Left kidney (tissue), 2 donors: ENCODE data around the gene PHKA2. TPM values are rescaled to one million over a fixed set of nuclear protein-coding genes. Genes with fewer than 3 reads are reported as not detected.

Experiments used
- DNase-seq: peaks from one replicate; pipeline ENCODE4 v3.0.0-alpha.2; 2013
- polyA plus RNA-seq: library from polyadenylated mRNA; unstranded; fragments of 120-200 nt; gene quantifications from one replicate; pipeline ENCODE4 v1.2.1, GENCODE V29; 2013; ENCODE audit not compliant: insufficient read length

PHKA2 gene
- polyA plus RNA-seq, 1 donor: 48.0 TPM

GRCh38 chrX:18973527-18974192, 10.3 kb downstream of the PHKA2 start:
- no peak for DNase-seq

DNA sequence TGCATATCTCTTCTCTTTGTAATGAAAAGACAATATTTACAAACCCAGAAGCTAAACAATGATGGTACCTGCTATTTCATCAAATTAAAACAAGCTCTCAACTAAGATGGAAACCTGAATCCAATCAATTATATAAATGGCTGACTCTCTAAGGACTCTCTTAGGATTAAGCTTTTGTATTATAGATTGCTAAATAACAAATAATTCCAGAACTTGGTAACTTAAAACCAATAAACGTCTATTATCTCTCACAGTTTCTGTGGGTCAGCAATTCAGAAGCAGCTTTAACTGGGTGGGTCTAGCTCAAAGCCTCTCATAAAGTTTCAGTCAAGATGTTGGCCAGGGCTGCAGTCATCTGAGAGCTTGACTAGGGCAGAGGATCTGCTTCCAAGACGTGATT, 12.4 kb downstream of the PHKA2 start:
- no peak for DNase-seq

DNA sequence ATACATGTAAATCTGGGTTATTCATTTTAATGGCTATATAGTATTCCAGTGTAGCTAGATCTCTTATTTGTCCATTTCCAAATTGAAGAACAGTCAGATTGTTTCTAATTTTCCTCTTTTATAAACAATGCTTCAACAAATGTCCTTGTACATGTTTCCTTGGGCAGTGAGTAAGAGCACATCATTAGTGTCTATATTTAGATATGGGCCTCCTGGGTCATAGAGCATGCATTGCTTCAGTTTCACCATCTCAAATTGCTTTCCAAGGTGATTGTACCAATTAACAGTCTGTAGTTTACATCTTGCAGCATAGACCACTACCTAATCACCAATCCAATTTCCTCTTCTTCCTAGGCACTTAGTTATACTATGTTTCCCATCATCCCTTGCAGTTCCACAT, 13.4 kb downstream of the PHKA2 start:
- DNase-seq: no peak

GRCh38 chrX:18966624-18967023, 17.3 kb downstream of the PHKA2 start:
- DNase-seq: no peak

DNA sequence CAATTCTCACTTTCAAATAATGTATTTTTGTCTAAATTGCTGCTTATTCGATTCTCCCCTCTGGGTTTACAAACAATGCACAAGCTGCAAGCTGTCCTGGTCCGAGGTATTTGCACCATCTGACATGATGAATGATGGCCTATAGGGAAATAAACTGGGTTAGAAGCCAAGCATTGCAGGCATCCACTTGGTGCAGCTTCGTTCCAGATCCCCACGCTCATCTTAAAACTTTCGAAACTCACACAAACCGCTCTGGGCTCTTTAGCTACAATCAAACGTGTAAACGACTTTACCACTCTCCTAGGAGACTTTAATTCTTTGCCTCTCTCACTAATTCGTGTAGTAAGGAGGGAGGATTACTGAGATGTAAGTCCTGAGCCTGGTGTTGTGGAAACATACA, 19.0 kb downstream of the PHKA2 start:
- no peak for DNase-seq

- no peak for DNase-seq
These were observed 19.9 kb downstream of the PHKA2 start for GRCh38 chrX:18964026-18964425.

DNA sequence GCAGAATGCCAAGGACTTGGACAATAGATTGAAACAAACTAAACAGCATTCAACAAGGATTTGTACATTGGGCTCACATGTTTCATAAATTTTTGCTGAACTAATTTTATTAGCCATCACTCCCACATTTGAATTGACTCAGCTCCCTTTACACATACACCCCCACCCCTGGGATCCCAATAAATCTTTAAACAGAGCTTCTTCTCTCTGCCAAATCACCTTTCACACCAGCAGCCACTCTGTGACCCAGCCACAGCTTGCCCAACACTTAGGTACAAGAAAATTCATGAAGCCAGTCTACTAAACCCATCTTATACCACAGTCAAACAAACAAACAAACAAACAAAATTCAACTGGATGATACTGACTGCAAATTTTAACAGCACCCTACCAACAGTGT, 21.6 kb downstream of the PHKA2 start:
- DNase-seq: no peak

DNA sequence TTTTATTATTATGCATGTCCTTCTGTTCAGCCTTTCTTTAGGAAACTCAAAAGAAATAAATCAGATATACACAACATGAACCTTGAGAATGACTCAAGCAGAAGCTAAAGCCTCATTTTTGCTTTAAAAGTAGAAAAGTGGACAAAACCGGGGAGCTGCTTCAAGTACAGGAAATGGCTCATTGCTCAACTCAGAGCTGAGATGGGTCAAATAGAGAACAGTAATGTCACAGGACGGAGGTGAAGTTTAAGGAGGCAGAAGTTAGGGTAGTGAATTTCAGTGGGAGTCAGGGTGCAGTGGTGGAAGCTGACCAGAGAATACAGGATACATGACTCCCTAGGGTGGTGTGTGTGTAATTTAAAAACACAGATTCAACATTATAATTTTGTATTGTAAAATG, 22.2 kb downstream of the PHKA2 start:
- DNase-seq: no peak

GRCh38 chrX:18956303-18957032, 27.4 kb downstream of the PHKA2 start:
- no peak for DNase-seq

GRCh38 chrX:18955676-18956075, 28.2 kb downstream of the PHKA2 start:
- DNase-seq: no peak

- no peak for DNase-seq
These were observed 32.9 kb downstream of the PHKA2 start for GRCh38 chrX:18951032-18951431.

DNA sequence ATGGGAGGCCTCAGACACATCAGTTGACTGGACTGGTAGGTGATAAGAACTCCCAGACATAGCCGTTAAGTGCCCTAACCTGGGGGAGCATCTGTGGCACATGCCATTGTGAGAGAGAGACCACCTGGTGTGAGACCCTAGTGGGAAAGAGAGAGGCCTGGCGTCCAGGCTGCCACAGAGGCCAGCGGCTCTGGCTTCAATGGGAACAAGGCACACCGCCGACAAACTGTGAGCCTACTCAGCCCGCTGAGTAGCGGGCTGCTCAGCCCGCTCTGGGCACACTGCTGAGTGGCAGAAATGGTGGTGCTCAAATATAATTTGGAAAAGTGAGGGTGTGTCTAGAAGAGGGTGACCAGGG, 34.0 kb downstream of the PHKA2 start:
- DNase-seq: no peak

DNA sequence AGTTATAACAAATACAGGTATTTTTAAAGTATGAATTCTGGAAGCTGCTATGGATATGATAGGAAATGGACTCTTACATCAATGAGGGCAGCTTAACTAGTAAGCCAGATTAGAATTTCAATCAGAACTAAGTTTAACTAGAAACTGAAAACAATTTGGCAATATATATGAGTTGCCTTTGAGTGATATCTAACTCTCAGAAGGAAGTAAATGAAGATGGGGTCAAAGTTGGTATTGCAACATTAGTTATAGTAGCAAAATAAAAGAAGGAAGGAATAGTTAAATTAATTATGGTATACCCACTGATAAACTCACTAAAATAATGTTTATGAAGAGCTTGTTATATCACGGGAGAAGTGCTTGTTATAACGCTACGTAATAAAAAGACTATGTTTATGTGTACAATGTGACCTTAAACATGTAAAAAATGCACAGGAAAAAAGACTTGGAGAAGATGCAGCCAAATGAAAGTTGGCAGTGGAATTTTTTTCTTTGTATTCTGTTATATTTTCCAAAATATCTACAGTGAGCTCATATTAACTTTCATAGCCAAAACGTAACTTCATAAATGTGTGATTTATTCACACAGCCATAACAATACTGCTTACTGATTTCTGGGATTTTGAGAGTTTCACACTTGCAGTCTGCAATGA, 34.5 kb downstream of the PHKA2 start:
- DNase-seq: no peak

- no peak for DNase-seq
These were observed 37.3 kb downstream of the PHKA2 start for GRCh38 chrX:18946611-18947010.

DNA sequence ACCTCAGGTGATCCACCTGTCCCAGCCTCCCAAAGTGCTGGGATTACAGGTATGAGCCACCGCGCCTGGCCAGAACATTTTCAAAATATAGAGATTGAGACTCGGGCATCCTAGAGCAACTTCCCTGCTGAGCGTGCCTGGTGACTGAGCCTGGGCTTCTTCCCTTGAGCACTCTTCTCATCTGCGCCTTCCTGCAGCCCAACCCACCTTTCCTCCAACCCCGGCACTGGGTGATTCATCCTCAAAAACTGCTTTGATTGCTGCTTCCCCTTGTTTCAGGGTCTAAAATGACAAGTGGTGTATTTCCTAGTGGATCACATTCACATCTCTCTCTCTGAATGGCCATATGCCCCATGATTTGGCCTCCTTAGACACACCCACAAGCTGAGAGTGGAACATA, 37.8 kb downstream of the PHKA2 start:
- no peak for DNase-seq

DNA sequence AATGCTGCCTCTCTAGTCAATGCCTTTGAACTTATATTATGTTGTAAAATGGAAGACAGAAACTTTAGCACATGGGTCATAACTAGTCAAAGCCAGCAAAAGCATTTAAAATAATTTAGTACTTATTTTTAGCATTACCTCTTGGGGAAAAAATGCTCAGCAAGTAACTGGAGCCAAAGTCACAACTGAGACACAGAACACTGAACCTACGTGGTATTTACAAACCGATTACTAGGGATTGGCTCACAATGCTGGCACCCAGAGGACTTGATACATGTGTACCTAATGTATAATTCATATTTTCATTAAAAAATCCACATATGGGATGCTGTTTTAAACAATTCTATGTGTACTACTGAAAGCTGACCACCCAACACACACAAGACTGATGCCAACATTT, 38.4 kb downstream of the PHKA2 start:
- DNase-seq: no peak

DNA sequence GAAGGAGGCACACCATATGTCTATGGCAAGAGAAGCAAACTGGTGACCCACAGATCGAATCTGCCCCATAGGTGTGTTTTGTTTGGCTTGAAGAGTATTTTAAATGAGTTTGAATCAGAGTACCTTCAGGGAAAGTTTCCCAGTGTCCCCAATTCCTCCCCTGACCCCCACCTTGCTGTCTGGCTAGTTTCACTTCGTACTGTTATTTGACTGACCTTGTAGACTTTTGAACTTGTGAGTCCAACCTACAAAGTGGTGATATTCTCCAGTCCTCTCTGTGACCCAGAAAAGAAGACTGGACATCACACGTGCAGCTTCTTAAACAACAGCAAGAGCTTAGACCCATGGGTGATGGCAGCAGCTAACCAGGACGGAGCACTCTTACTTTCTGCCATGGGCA, 39.4 kb downstream of the PHKA2 start:
- no peak for DNase-seq

DNA sequence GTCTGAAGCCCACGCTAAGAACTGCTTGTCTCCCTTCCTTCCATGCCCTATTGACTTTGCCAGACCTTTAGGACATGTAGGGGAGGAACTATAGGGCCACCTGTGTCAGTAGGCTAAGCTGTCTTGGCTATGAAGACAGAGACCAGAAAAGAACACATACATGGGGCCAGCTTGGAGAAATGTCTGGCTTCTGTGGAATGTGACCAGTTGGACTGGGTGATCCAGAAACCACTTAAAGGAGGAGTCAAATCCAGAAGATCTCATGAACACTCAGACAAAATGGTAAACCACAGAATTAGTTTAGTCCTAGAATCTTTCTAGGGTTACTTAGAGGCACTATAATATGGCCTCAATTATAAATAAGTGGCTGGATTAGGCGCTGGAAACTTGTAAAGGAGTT, 42.0 kb downstream of the PHKA2 start:
- no peak for DNase-seq

DNA sequence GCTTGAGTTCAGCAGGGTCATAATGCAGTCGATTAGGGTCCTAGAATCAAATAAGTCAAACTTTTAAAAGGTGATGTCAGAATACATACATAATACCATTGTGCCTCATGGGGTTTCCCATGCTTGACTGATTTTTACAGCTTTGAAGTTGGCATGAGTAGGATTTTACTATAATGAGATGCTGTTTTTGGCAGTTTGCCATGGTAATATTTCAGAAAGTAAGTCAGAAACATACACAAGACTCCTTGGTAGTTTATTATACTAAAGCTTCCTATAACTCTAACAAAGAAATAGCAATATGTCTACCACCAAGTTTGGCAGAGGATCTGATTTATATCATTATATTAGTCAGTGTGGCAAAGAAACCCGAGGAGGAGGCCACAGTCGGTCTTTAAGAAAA, 45.2 kb downstream of the PHKA2 start:
- DNase-seq: peak; percentile 35

DNA sequence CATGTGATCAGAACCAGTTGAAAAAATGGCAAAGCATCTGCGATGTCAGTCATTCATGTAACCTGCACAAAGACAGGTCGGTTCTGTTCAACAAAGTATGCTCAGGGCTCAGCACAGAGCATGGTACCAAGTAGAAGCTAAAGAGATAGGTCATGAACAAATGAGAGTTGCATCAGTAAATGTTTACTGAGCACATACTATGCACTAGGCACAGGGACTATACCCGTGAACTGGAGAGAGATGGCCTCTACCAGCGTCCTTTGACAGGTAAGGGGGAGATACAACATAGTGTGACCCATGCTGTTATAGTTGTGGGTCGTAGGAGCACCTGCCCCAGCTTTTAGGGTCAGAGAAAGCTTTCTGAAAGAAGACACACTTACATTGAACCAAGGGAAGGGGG, 46.7 kb downstream of the PHKA2 start:
- no peak for DNase-seq

DNA sequence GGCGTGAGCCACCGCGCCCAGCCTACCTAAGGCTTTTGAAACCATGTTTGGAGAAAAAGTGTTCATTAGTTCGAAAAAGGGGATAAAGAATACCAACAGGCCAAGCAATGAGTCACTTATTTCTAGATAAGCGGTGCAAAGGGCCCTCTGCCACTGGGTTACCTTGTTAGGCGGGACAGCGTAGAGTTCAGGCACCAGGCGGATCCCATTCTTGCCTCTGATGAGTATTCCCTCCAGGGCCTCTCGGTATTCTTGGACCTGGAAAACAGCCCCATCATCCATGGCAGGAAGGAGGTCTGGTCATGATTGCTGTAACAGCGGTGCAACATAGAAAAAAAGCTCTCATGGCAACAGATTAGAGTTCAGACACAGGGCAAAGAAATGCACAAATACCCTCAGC, 48.0 kb downstream of the PHKA2 start:
- DNase-seq: no peak

DNA sequence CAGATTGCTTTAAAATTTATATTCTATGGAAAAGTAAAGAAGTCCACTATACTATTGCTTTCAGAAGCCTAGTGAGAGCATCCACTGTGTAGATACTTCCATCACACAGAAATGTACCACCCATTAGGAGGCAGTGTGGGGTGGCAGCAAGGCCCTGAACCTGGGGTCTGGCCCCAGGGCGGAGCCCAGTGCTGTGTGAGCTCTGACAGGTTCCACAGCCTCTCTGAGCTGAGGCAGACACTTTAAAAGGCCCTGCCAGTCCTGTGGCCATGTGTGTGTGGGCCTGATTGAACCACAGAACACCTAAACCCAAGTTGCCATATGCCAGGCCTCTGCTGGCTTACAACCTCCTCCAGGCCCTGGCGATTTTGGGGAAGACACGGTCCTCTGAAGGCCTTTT, 49.2 kb downstream of the PHKA2 start:
- no peak for DNase-seq

DNA sequence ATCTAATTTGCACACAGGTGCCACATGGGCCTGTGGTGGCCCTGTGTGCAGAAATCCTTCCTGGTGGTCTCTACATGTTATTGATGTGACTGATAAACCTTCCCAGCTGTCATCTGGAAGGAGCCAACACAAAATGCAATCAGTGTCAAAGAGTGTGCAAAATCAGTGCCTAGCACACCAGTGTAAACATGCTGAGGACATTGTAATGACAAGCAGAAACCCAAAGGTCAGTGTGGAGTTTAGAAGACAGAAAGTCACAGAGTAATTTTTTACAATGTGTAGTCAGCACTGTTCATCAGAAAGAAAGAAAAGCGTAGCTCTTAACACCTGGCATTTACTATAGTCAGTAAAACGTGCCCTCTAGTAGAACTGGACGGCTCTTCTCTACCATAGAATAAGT, 50.3 kb downstream of the PHKA2 start:
- DNase-seq: no peak

- DNase-seq: peak; percentile 25
These were observed 51.9 kb downstream of the PHKA2 start for GRCh38 chrX:18931972-18932371.
